K562 (cell line): ENCODE data around the gene SETD3. TPM values are rescaled to one million over a fixed set of nuclear protein-coding genes. Genes with fewer than 3 reads are reported as not detected.
A peak's percentile ranks its signal among the peaks of the same experiment; 100 is the strongest.

ENCODE experiments used
- ATAC-seq: fragments of 200-7000 bp; cut with Tn5 transposase; 3 replicates; pipeline ENCODE4 v1.9.1; 2020; ENCODE audit warnings: moderate library complexity
- BruUV-seq: library from RNA; stranded (reverse); fragments of 400-500 nt; replicated peaks from 2 replicates; lab custom pipeline; 2021; lab: Mats Ljungman, UMichigan
- CTCF ChIA-PET: fragments of 300-600 bp; formaldehyde crosslinking; extraction: SDS; loops from one replicate; lab custom pipeline; 2021; ENCODE audit warnings: low intra/inter-chr PET ratio; lab: Yijun Ruan, JAX
- POLR2A ChIA-PET: fragments of 300-600, 350-650 bp; sonication (Branson Sonifier 250); formaldehyde crosslinking; extraction: SDS; loops from one replicate; lab custom pipeline; 2021; ENCODE audit warnings: antibody characterized with exemption, inconsistent platforms; lab: Yijun Ruan, JAX
- DNase-seq, 4 experiments: peaks; one replicate each; pipeline versions ENCODE4 v3.0.0 to v3.0.0-alpha.2; 2011 to 2018; ENCODE audit warnings: low spot score in 3 of 4, mixed read lengths in 3 of 4; ENCODE audit errors: extremely low read depth in 1 of 4
- FAIRE-seq: peaks from 2 replicates; lab custom pipeline; 2011; peaks lifted over from hg19 to GRCh38; lab: Jason Lieb, UNC
- H2AFZ ChIP-seq: 2 replicates; pipeline ENCODE4 v1.6.0; 2011; ENCODE audit warnings: low read depth, low read length, control low read depth, inconsistent platforms
- H3K27ac ChIP-seq: fragments of 200-600 bp; 3 replicates; pipeline ENCODE4 v1.8.0; 2011; ENCODE audit warnings: low read depth, mild to moderate bottlenecking, control low read depth, inconsistent platforms, low read length, moderate library complexity, mixed read lengths; ENCODE audit errors: extremely low read depth
- H3K27me3 ChIP-seq, 2 experiments: fragments of 300-600 bp in 1 of 2; 2 replicates in 1 of 2; 3 replicates in 1 of 2; pipeline versions ENCODE4 v1.6.0 to v1.8.0; 2011; ENCODE audit warnings: inconsistent platforms in 2 of 2, low read length in 2 of 2, mild to moderate bottlenecking in 1 of 2, mixed read lengths in 1 of 2, moderate library complexity in 1 of 2; ENCODE audit not compliant: control insufficient read depth in 2 of 2, insufficient read depth in 2 of 2
- H3K36me3 ChIP-seq: fragments of 300-600 bp; 3 replicates; pipeline ENCODE4 v1.8.0; 2011; ENCODE audit warnings: mild to moderate bottlenecking, low read length, inconsistent platforms; ENCODE audit not compliant: control insufficient read depth, insufficient read depth
- H3K4me1 ChIP-seq, 2 experiments: fragments of 200-600 bp in 1 of 2; replicated peaks in 1 of 2; 2 replicates in 1 of 2; 3 replicates in 1 of 2; pipeline versions ENCODE4 v1.5.1 to v1.8.0; 2011; ENCODE audit warnings: inconsistent platforms in 2 of 2, low read length in 2 of 2, mild to moderate bottlenecking in 1 of 2, mixed read lengths in 1 of 2, moderate library complexity in 1 of 2; ENCODE audit not compliant: control insufficient read depth in 2 of 2, insufficient read depth in 2 of 2
- H3K4me2 ChIP-seq: 2 replicates; pipeline ENCODE4 v1.6.1; 2011; ENCODE audit warnings: low read length, control low read depth, inconsistent platforms, mixed read lengths; ENCODE audit not compliant: insufficient read depth
- H3K4me3 ChIP-seq: fragments of 200-600 bp; sonication (generic), shearing (Covaris generic); 2 replicates; pipeline ENCODE4 v1.5.1; 2016; ENCODE audit warnings: control low read depth, inconsistent platforms
- H3K79me2 ChIP-seq: fragments of 200-600 bp; 3 replicates; pipeline ENCODE4 v1.8.0; 2011; ENCODE audit warnings: low read length, inconsistent platforms; ENCODE audit not compliant: control insufficient read depth, insufficient read depth
- H3K9ac ChIP-seq, 2 experiments: 2 replicates each; pipeline versions ENCODE4 v1.6.0 to v1.6.1; 2011; ENCODE audit warnings: low read depth in 2 of 2, low read length in 2 of 2, control low read depth in 1 of 2, inconsistent platforms in 1 of 2, mild to moderate bottlenecking in 1 of 2, mixed read lengths in 1 of 2; ENCODE audit not compliant: insufficient read depth in 1 of 2
- H3K9me1 ChIP-seq: one replicate; pipeline ENCODE4 v1.6.0; 2011; ENCODE audit warnings: inconsistent platforms, mild to moderate bottlenecking, low read length, moderate library complexity; ENCODE audit not compliant: control insufficient read depth, insufficient read depth
- H3K9me3 ChIP-seq: replicated peaks from 2 replicates; pipeline ENCODE4 v1.5.1; 2011; ENCODE audit warnings: low read depth, low read length, inconsistent platforms; ENCODE audit not compliant: control insufficient read depth, insufficient read depth
- H4K20me1 ChIP-seq: replicated peaks from 2 replicates; pipeline ENCODE4 v1.6.1; 2011; ENCODE audit warnings: low read length, inconsistent platforms, mixed read lengths; ENCODE audit not compliant: control insufficient read depth, insufficient read depth
- BACH1 ChIP-seq: fragments of 200-800 bp; sonication (Bioruptor generic); IDR thresholded peaks from 2 replicates; pipeline ENCODE4 v1.6.1; 2016; ENCODE audit warnings: missing genetic modification characterization, missing compliant biosample characterization
- CBFA2T2 ChIP-seq: fragments of 450-650 bp; conservative IDR thresholded peaks from 2 replicates; pipeline ENCODE4 v1.6.1; 2017; ENCODE audit warnings: mild to moderate bottlenecking
- ELF1 ChIP-seq: fragments of 200-800 bp; sonication (Bioruptor generic); IDR thresholded peaks from 2 replicates; pipeline ENCODE4 v1.6.1; 2016; ENCODE audit warnings: missing genetic modification characterization, missing compliant biosample characterization
- FOXP1 ChIP-seq: sonication (generic); formaldehyde crosslinking; IDR thresholded peaks from 2 replicates; pipeline ENCODE4 v1.8.0; 2022; ENCODE audit warnings: mild to moderate bottlenecking, missing genetic modification reagents
- JUND ChIP-seq, 2 experiments: IDR thresholded peaks; 2 replicates in 1 of 2; 3 replicates in 1 of 2; pipeline ENCODE4 v1.6.1; 2011; ENCODE audit warnings: borderline replicate concordance in 2 of 2, low read depth in 2 of 2, low read length in 2 of 2, improper control_type of control experiment in 1 of 2, missing biosample characterization in 1 of 2, missing genetic modification characterization in 1 of 2, missing genetic modification reagents in 1 of 2
- LCOR ChIP-seq: sonication (generic); formaldehyde crosslinking; IDR thresholded peaks from 2 replicates; pipeline ENCODE4 v1.8.0; 2022; ENCODE audit warnings: mild to moderate bottlenecking, missing genetic modification reagents
- MAFK ChIP-seq: IDR thresholded peaks from 2 replicates; pipeline ENCODE4 v1.6.1; 2011; ENCODE audit warnings: low read length, improper control_type of control experiment
- MCM2 ChIP-seq: fragments of 450-650 bp; IDR thresholded peaks from 2 replicates; pipeline ENCODE4 v1.6.1; 2017; ENCODE audit warnings: low read depth, mild to moderate bottlenecking
- NFATC3 ChIP-seq: fragments of 450-650 bp; IDR thresholded peaks from 2 replicates; pipeline ENCODE4 v1.6.1; 2017; ENCODE audit warnings: mild to moderate bottlenecking
- PHB2 ChIP-seq: fragments of 450-650 bp; IDR thresholded peaks from 2 replicates; pipeline ENCODE4 v1.6.1; 2017; ENCODE audit warnings: low read depth
- RBM17 ChIP-seq: fragments of 200-400 bp; formaldehyde crosslinking; IDR thresholded peaks from 2 replicates; pipeline ENCODE4 v1.6.1; 2017; ENCODE audit warnings: low read depth, mild to moderate bottlenecking, low read length, borderline replicate concordance
- TRIM24 ChIP-seq, 2 experiments: fragments of 450-650 bp; IDR thresholded peaks; 2 replicates each; pipeline ENCODE4 v1.6.1; 2016
- ZBTB2 ChIP-seq: fragments of 450-650 bp; IDR thresholded peaks from 2 replicates; pipeline ENCODE4 v1.6.1; 2016; ENCODE audit warnings: antibody characterized with exemption
- ZFX ChIP-seq: sonication (generic); formaldehyde crosslinking; IDR thresholded peaks from 2 replicates; pipeline ENCODE4 v1.8.0; 2022; ENCODE audit warnings: mild to moderate bottlenecking, missing genetic modification reagents, moderate library complexity
- ZNF224 ChIP-seq: sonication (generic); formaldehyde crosslinking; IDR thresholded peaks from 2 replicates; pipeline ENCODE4 v1.8.0; 2022; ENCODE audit warnings: mild to moderate bottlenecking, missing genetic modification reagents
- ZNF436 ChIP-seq: fragments of 250-450, 450-650 bp; sonication (Bioruptor Pico); formaldehyde crosslinking; IDR thresholded peaks from 2 replicates; pipeline ENCODE4 v1.7.0; 2020; ENCODE audit warnings: mild to moderate bottlenecking
- ZNF518B ChIP-seq: fragments of 250-450 bp; sonication (Bioruptor Pico); IDR thresholded peaks from 2 replicates; pipeline ENCODE4 v1.5.0; 2021; ENCODE audit warnings: mild to moderate bottlenecking, moderate library complexity
- ZNF79 ChIP-seq: fragments of 250-450 bp; sonication (Bioruptor Pico); IDR thresholded peaks from 2 replicates; pipeline ENCODE4 v1.4.0; 2020; ENCODE audit warnings: low read depth, mild to moderate bottlenecking, moderate library complexity
- WGBS: fragments of 100-300 bp; shearing (Covaris generic); methylation state at CpG from one replicate; pipeline ENCODE4 v1.1.6; 2016; ENCODE audit warnings: low coverage, mixed read lengths; ENCODE audit not compliant: insufficient coverage; ENCODE audit errors: missing lambda C conversion rate; 5-methylcytosine and 5-hydroxymethylcytosine counted together
- in situ Hi-C: fragments of 300-500 bp; cut with MboI; formaldehyde crosslinking; loops from 4 replicates; pipeline ENCODE4 v1.15.0; 2018; ENCODE audit warnings: inconsistent platforms, mixed read lengths
- intact Hi-C: fragments of 100-400 bp; cut with micrococcal nuclease; formaldehyde crosslinking; loops from 2 replicates; pipeline ENCODE4 v1.14.2; 2022
- polyA plus RNA-seq, 8 experiments: library from polyadenylated mRNA; depleted of rRNA in 4 of 8; stranded (reverse) in 5 of 8; unstranded in 3 of 8; fragments of >200 nt; fragmentation: Nextera tagmentation in 2 of 8; fragmentation: Illumina TruSeq in 1 of 8; extraction: Ambion mirVana in 2 of 8; extraction: Trizol in 1 of 8; gene quantifications; 2 replicates each; pipeline versions ENCODE4 v1.2.1 to v1.2.3, GENCODE V29; 2011 to 2014; ENCODE audit warnings: inconsistent platforms in 1 of 8, missing spikeins in 1 of 8
- total RNA-seq, 7 experiments: library from RNA; depleted of rRNA in 6 of 7; stranded (reverse); fragments of >200 nt in 6 of 7; fragmentation: Illumina TruSeq in 2 of 7; extraction: Trizol in 2 of 7; gene quantifications; 2 replicates each; pipeline versions ENCODE4 v1.2.1 to v1.2.3, GENCODE V29; 2011 to 2021; ENCODE audit warnings: low replicate concordance in 1 of 7

SETD3 gene
- total and polyA plus RNA-seq, 9 of the 15 experiments (the other 6 are each of a cell fraction or from before 2014, with no cell fraction given) = 8.5 to 35.9 (median 26.5) TPM

GRCh38 chr14:99481745-99482099 is 1.1 kb upstream of the SETD3 start:
- Histone ChIP-seq H3K4me3 (peak overlapping the region; percentile 91), H4K20me1 (peaks cover 32% of the 10 kb centered on the region), H3K9me1 (no peaks in the 10 kb centered on the region), H3K9ac (peak overlapping the region; percentile 77 to 99), H3K4me1 (peaks cover 8 to 24% of the 10 kb centered on the region in 2 experiments; a peak in 4 of 5 replicates), H3K9me3 (no peaks in the 10 kb centered on the region), H3K27me3 (no peaks in the 10 kb centered on the region), H3K79me2 (peaks cover 91% of the 10 kb centered on the region), H3K27ac (peak overlapping the region; percentile 87), H3K4me2 (peak overlapping the region; percentile 87), H3K36me3 (no peaks in the 10 kb centered on the region), H2AFZ (no peak overlapping the region; the same call in 1 of the 2 replicates)
- POLR2A ChIA-PET = interaction anchor here (1.0 to 1.6 kb wide), 3 partner anchors 10 to 202 kb away, joined by 3 to 4 read pairs (median 3); partner anchors contain the start of gene CYP46A1
- TF ChIP-seq ZNF436 (CRISPR knock-in tag) = no peak
- no peak for TF ChIP-seq FOXP1 (CRISPR knock-in tag)
- no peak for TF ChIP-seq PHB2
- TF ChIP-seq MAFK = no peak
- TF ChIP-seq BACH1 = no peak
- no peak for TF ChIP-seq NFATC3
- TF ChIP-seq LCOR = no peak
- no peak for TF ChIP-seq TRIM24 (IDR thresholded peaks at IDR 0.05)
- TF ChIP-seq RBM17 = no peak
- no peak for TF ChIP-seq ZNF224
- TF ChIP-seq CBFA2T2 = no peak
- no peak for TF ChIP-seq MCM2
- no peak for TF ChIP-seq ZNF518B (CRISPR knock-in tag)
- TF ChIP-seq ZNF79 (CRISPR knock-in tag) = no peak
- no peak for TF ChIP-seq ZBTB2
- peak; percentile 55 for TF ChIP-seq ELF1 (tag)
- TF ChIP-seq JUND (IDR thresholded peaks at IDR 0.05; ENCODE audit: borderline replicate concordance, low read depth, low read length) = no peak
- no peak for TF ChIP-seq JUND (tag; IDR thresholded peaks at IDR 0.05; ENCODE audit: borderline replicate concordance, low read depth, low read length)
- TF ChIP-seq ZFX (CRISPR knock-in tag) = 0 out of 2 replicates have a peak, but pooled peaks have one; percentile 2
- DNase-seq (peak in 3 of 4 experiments; percentile 12 to 39 (median 15)), ATAC-seq (no peak), FAIRE-seq (no peak)
- intact Hi-C loops (no loop called here), in situ Hi-C loops (no loop called here)
- BruUV-seq = TSS peak; percentile 56
- CTCF ChIA-PET = no interaction called here
- 1% methylated on average over 11 of the region's 17 CpGs for WGBS
